ENCODE measurements around the gene RAB14.

The RAB14 gene

GRCh38 chr9:121200356-121200755 is 1.3 kb downstream of the RAB14 start:
- H3K4me3 ChIP-seq (ENCODE audit: low read depth, low read length), result peak overlapping the region; percentile 88
- no peak for TF ChIP-seq CTCF (IDR thresholded peaks at IDR 0.05; ENCODE audit: low read depth, low read length)

GRCh38 chr9:121199921-121200320 is 1.7 kb downstream of the RAB14 start:
- peak overlapping the region; percentile 88 for H3K4me3 ChIP-seq (ENCODE audit: low read depth, low read length)
- TF ChIP-seq CTCF (IDR thresholded peaks at IDR 0.05; ENCODE audit: low read depth, low read length), result no peak

GRCh38 chr9:121198512-121199042 is 3.1 kb downstream of the RAB14 start:
- TF ChIP-seq CTCF (IDR thresholded peaks at IDR 0.05; ENCODE audit: low read depth, low read length), result no peak
- H3K4me3 ChIP-seq (ENCODE audit: low read depth, low read length), result no peak overlapping the region; the same call in 1 of the 2 replicates

- H3K4me3 ChIP-seq (ENCODE audit: low read depth, low read length), result no peak overlapping the region
- no peak for TF ChIP-seq CTCF (IDR thresholded peaks at IDR 0.05; ENCODE audit: low read depth, low read length)
Measured at GRCh38 chr9:121197132-121197531, 4.5 kb downstream of the RAB14 start.

- H3K4me3 ChIP-seq (ENCODE audit: low read depth, low read length), result no peak overlapping the region
- no peak for TF ChIP-seq CTCF (IDR thresholded peaks at IDR 0.05; ENCODE audit: low read depth, low read length)
Measured at GRCh38 chr9:121196389-121196788, 5.3 kb downstream of the RAB14 start.

GRCh38 chr9:121194730-121195129 is 6.9 kb downstream of the RAB14 start:
- TF ChIP-seq CTCF (IDR thresholded peaks at IDR 0.05; ENCODE audit: low read depth, low read length), result no peak
- H3K4me3 ChIP-seq (ENCODE audit: low read depth, low read length), result no peak overlapping the region

- TF ChIP-seq CTCF (IDR thresholded peaks at IDR 0.05; ENCODE audit: low read depth, low read length), result no peak
- H3K4me3 ChIP-seq (ENCODE audit: low read depth, low read length), result no peak overlapping the region
Measured at GRCh38 chr9:121192959-121193640, 8.6 kb downstream of the RAB14 start.

All from WI38 (cell line).